CD14-positive monocyte (primary cell): ENCODE results near the gene TMEM132D. TPM values are rescaled to one million over a fixed set of nuclear protein-coding genes. Genes with fewer than 3 reads are reported as not detected.

Experiments used
- DNase-seq, 3 donors: peaks; one replicate each; pipeline ENCODE4 v3.0.0-alpha.2; 2011 to 2022
- H2AFZ ChIP-seq: 2 replicates; pipeline ENCODE4 v1.6.0; 2012; ENCODE audit warnings: mild to moderate bottlenecking, low read depth, low read length, inconsistent platforms; ENCODE audit not compliant: insufficient read depth, poor library complexity, severe bottlenecking
- H3K27ac ChIP-seq, 2 donors: 1 replicate in 1 of 2; 2 replicates in 1 of 2; pipeline ENCODE4 v1.5.1; 2012 to 2013; ENCODE audit warnings: low read length in 2 of 2, control low read depth in 1 of 2, inconsistent platforms in 1 of 2, low read depth in 1 of 2, mild to moderate bottlenecking in 1 of 2
- H3K27me3 ChIP-seq, 2 donors: one replicate each; pipeline versions ENCODE4 v1.6.0 to v1.6.1; 2011 to 2013; ENCODE audit warnings: low read length in 2 of 2; ENCODE audit not compliant: control insufficient read depth in 2 of 2, insufficient read depth in 2 of 2
- H3K36me3 ChIP-seq, 2 donors: replicated peaks in 1 of 2; 1 replicate in 1 of 2; 2 replicates in 1 of 2; pipeline versions ENCODE4 v1.5.1 to v1.6.1; 2012 to 2013; ENCODE audit warnings: low read length in 2 of 2, control low read depth in 1 of 2, inconsistent platforms in 1 of 2, mild to moderate bottlenecking in 1 of 2; ENCODE audit not compliant: insufficient read depth in 2 of 2, control insufficient read depth in 1 of 2
- H3K4me1 ChIP-seq, 2 donors: 1 replicate in 1 of 2; 2 replicates in 1 of 2; pipeline versions ENCODE4 v1.5.1 to v1.6.1; 2012 to 2013; ENCODE audit warnings: low read length in 2 of 2, control low read depth in 1 of 2, inconsistent platforms in 1 of 2, mild to moderate bottlenecking in 1 of 2, moderate library complexity in 1 of 2; ENCODE audit not compliant: insufficient read depth in 2 of 2, control insufficient read depth in 1 of 2
- H3K4me2 ChIP-seq: replicated peaks from 2 replicates; pipeline ENCODE3; 2012; ENCODE audit warnings: low read length, moderate library complexity, mild to moderate bottlenecking; ENCODE audit not compliant: poor library complexity, severe bottlenecking; ENCODE audit errors: extremely low read depth
- H3K4me3 ChIP-seq, 3 experiments: fragments of 200-600 bp in 1 of 3; sonication (generic) in 1 of 3; replicated peaks in 1 of 3; 1 replicate in 2 of 3; 2 replicates in 1 of 3; pipeline ENCODE4 v1.5.1; 2011 to 2013; ENCODE audit warnings: low read length in 3 of 3, mild to moderate bottlenecking in 3 of 3, control low read depth in 2 of 3, low read depth in 2 of 3, inconsistent platforms in 1 of 3, moderate library complexity in 1 of 3
- H3K79me2 ChIP-seq: 2 replicates; pipeline ENCODE4 v1.6.0; 2012; ENCODE audit warnings: mild to moderate bottlenecking, control low read depth, inconsistent platforms, low read length, moderate library complexity; ENCODE audit not compliant: insufficient read depth
- H3K9ac ChIP-seq: 2 replicates; pipeline ENCODE4 v1.6.0; 2017; ENCODE audit warnings: low read length, mild to moderate bottlenecking; ENCODE audit not compliant: insufficient read depth, poor library complexity, severe bottlenecking
- H3K9me3 ChIP-seq, 2 donors: replicated peaks in 1 of 2; 1 replicate in 1 of 2; 2 replicates in 1 of 2; pipeline versions ENCODE4 v1.5.1 to v1.6.1; 2012 to 2013; ENCODE audit warnings: low read length in 2 of 2, control low read depth in 1 of 2; ENCODE audit not compliant: control insufficient read depth in 1 of 2, insufficient read depth in 1 of 2
- H4K20me1 ChIP-seq: 2 replicates; pipeline ENCODE4 v1.6.0; 2012; ENCODE audit warnings: mild to moderate bottlenecking, low read length, control low read depth, moderate library complexity; ENCODE audit not compliant: insufficient read depth
- H3K27ac Mint-ChIP-seq, 7 donors: one replicate each; pipeline ENCODE4 v1.8.0; 2020; ENCODE audit warnings: mild to moderate bottlenecking in 7 of 7, mixed read lengths in 7 of 7, moderate library complexity in 6 of 7, inconsistent platforms in 2 of 7
- H3K27me3 Mint-ChIP-seq, 3 donors: one replicate each; pipeline ENCODE4 v1.8.0; 2021 to 2022; ENCODE audit warnings: low read depth in 3 of 3, mild to moderate bottlenecking in 3 of 3, mixed read lengths in 3 of 3, moderate library complexity in 3 of 3, inconsistent platforms in 1 of 3
- H3K36me3 Mint-ChIP-seq, 2 donors: one replicate each; pipeline ENCODE4 v1.8.0; 2020; ENCODE audit warnings: mixed read lengths in 2 of 2, inconsistent platforms in 1 of 2, mild to moderate bottlenecking in 1 of 2
- H3K4me1 Mint-ChIP-seq: one replicate; pipeline ENCODE4 v1.8.0; 2020; ENCODE audit warnings: mild to moderate bottlenecking, mixed read lengths
- H3K4me3 Mint-ChIP-seq, 2 donors: one replicate each; pipeline ENCODE4 v1.8.0; 2020; ENCODE audit warnings: mild to moderate bottlenecking in 2 of 2, mixed read lengths in 2 of 2, moderate library complexity in 1 of 2
- H3K9me3 Mint-ChIP-seq, 7 donors: one replicate each; pipeline ENCODE4 v1.8.0; 2020 to 2022; ENCODE audit warnings: mixed read lengths in 7 of 7, mild to moderate bottlenecking in 6 of 7, moderate library complexity in 6 of 7, inconsistent platforms in 2 of 7
- CTCF ChIP-seq: fragments of 200-600 bp; IDR thresholded peaks from one replicate; pipeline ENCODE4 v1.8.0; 2022; ENCODE audit warnings: antibody characterized with exemption, mild to moderate bottlenecking
- WGBS: methylation state at CpG from one replicate; pipeline ENCODE4 v1.1.5; 2013; ENCODE audit warnings: missing lambda C conversion rate; ENCODE audit not compliant: insufficient coverage; 5-methylcytosine and 5-hydroxymethylcytosine counted together
- intact Hi-C, 2 donors: fragments of 100-400 bp; cut with micrococcal nuclease; formaldehyde crosslinking; loops; one replicate each; pipeline versions ENCODE4 v1.15.0 to v1.15.1; 2023
- polyA plus RNA-seq, 3 donors: library from polyadenylated mRNA; depleted of rRNA in 1 of 3; unstranded in 2 of 3; stranded (reverse) in 1 of 3; fragments of 300-500 nt in 2 of 3; fragments of >200 nt in 1 of 3; fragmentation: Illumina TruSeq in 2 of 3; gene quantifications; 1 replicate in 2 of 3; 2 replicates in 1 of 3; pipeline ENCODE4 v1.2.3, GENCODE V29; 2012 to 2021

TMEM132D gene
- polyA plus RNA-seq, 3 donors: 0.04 TPM; not detected in 2

GRCh38 chr12:129527506-129527905 is 376.3 kb downstream of the TMEM132D start:
- Mint-ChIP-seq H3K4me3 (no peak overlapping the region), H3K9me3 (peaks cover 0 to 4% (median 0%) of the 10 kb centered on the region in 7 donors), H3K36me3 (no peaks in the 10 kb centered on the region), H3K4me1 (no peaks in the 10 kb centered on the region), H3K27me3 (no peaks in the 10 kb centered on the region), H3K27ac (no peak overlapping the region)
- no peaks in the 10 kb centered on the region for H3K27me3 ChIP-seq
- DNase-seq: no peak
- no peaks in the 10 kb centered on the region for H3K36me3 ChIP-seq
- H3K9ac ChIP-seq: no peak overlapping the region
- no peak overlapping the region for H2AFZ ChIP-seq
- no peak for TF ChIP-seq CTCF
- H3K27ac ChIP-seq: no peak overlapping the region
- H3K9me3 ChIP-seq: peaks cover 0 to 2% of the 10 kb centered on the region in 2 donors
- no peaks in the 10 kb centered on the region for H3K4me1 ChIP-seq
- no peak overlapping the region for H3K4me3 ChIP-seq
- H3K79me2 ChIP-seq: no peaks in the 10 kb centered on the region
- no peak overlapping the region for H3K4me2 ChIP-seq
- WGBS: 60% methylated on average over 1 of the region's 3 CpGs
- intact Hi-C loops: no loop called here
- no peaks in the 10 kb centered on the region for H4K20me1 ChIP-seq

DNA sequence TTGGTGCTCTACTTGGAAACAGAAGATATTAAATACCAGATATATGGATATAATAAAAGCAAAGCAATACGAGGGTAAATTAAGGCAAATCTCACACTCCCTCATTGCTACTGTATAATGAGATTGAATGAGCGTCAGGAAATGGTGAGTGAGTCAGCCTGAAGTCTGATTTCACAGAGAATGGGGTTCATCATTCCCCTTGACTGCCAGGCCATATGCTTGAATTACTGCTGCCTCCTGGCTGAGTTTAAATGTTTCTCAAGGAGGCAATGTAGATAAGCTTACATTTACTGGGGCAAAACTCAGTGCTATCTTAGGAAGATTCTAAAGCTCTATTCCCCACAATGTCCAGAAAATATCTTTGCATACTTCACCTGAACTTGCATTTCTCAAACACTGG is 380.2 kb downstream of the TMEM132D start:
- Mint-ChIP-seq H3K4me3 (no peak overlapping the region), H3K27ac (no peak overlapping the region), H3K9me3 (peaks cover 0 to 5% (median 3%) of the 10 kb centered on the region in 7 donors), H3K27me3 (no peaks in the 10 kb centered on the region), H3K4me1 (no peaks in the 10 kb centered on the region), H3K36me3 (no peaks in the 10 kb centered on the region)
- no peak overlapping the region for H3K27ac ChIP-seq
- H4K20me1 ChIP-seq: no peaks in the 10 kb centered on the region
- H3K36me3 ChIP-seq: no peaks in the 10 kb centered on the region
- no peaks in the 10 kb centered on the region for H3K27me3 ChIP-seq
- no peaks in the 10 kb centered on the region for H3K4me1 ChIP-seq
- H3K9ac ChIP-seq: no peak overlapping the region
- no peak overlapping the region for H3K4me2 ChIP-seq
- peaks cover 0 to 4% of the 10 kb centered on the region in 2 donors for H3K9me3 ChIP-seq
- intact Hi-C loops: no loop called here
- H2AFZ ChIP-seq: no peak overlapping the region
- H3K79me2 ChIP-seq: no peaks in the 10 kb centered on the region
- DNase-seq: no peak
- no CpG with 5 or more reads among the region's 2 CpGs for WGBS
- TF ChIP-seq CTCF: no peak
- no peak overlapping the region for H3K4me3 ChIP-seq
